HepG2 (cell line): ENCODE data around the gene CORT. TPM values are rescaled to one million over a fixed set of nuclear protein-coding genes. Genes with fewer than 3 reads are reported as not detected.

Experiments used
- ATAC-seq: fragments of 200-7000 bp; cut with Tn5 transposase; 3 replicates; pipeline ENCODE4 v1.9.1; 2020; ENCODE audit warnings: mild to moderate bottlenecking, moderate library complexity
- BruUV-seq: library from RNA; stranded (reverse); fragments of 400-500 nt; replicated peaks from 2 replicates; lab custom pipeline; 2021; lab: Mats Ljungman, UMichigan
- CTCF ChIA-PET: fragments of 300-600 bp; formaldehyde crosslinking; extraction: SDS; loops from one replicate; lab custom pipeline; 2021; ENCODE audit warnings: low total read pairs, inconsistent platforms, low intra/inter-chr PET ratio; lab: Yijun Ruan, JAX
- POLR2A ChIA-PET: fragments of 350-600 bp; sonication (Branson Sonifier 250); formaldehyde crosslinking; loops from one replicate; lab custom pipeline; 2020; ENCODE audit warnings: antibody characterized with exemption, inconsistent platforms; lab: Yijun Ruan, JAX
- DNase-seq: peaks from one replicate; pipeline ENCODE4 v3.0.0-alpha.2; 2015; ENCODE audit warnings: low spot score
- FAIRE-seq: peaks from 3 replicates; lab custom pipeline; 2011; peaks lifted over from hg19 to GRCh38; lab: Jason Lieb, UNC
- H2AFZ ChIP-seq: one replicate; pipeline ENCODE4 v1.6.1; 2011; ENCODE audit warnings: low read length, inconsistent platforms
- H3K27ac ChIP-seq: fragments of 300-600 bp; 3 replicates; pipeline ENCODE4 v1.8.0; 2011; ENCODE audit warnings: mixed run types, mild to moderate bottlenecking, mixed read lengths, low read length, inconsistent platforms; ENCODE audit not compliant: insufficient read depth; ENCODE audit errors: extremely low read length
- H3K27me3 ChIP-seq, 2 experiments: fragments of 200-600 bp in 1 of 2; 2 replicates in 1 of 2; 3 replicates in 1 of 2; pipeline versions ENCODE4 v1.6.0 to v1.8.0; 2011; ENCODE audit warnings: low read length in 2 of 2, mild to moderate bottlenecking in 2 of 2, moderate library complexity in 2 of 2, inconsistent platforms in 1 of 2; ENCODE audit not compliant: insufficient read depth in 2 of 2, control insufficient read depth in 1 of 2
- H3K36me3 ChIP-seq, 2 experiments: fragments of 200-600 bp in 1 of 2; replicated peaks in 1 of 2; 2 replicates in 1 of 2; 3 replicates in 1 of 2; pipeline versions ENCODE4 v1.5.1 to v1.8.0; 2011; ENCODE audit warnings: low read length in 2 of 2, inconsistent platforms in 1 of 2; ENCODE audit not compliant: insufficient read depth in 2 of 2, control insufficient read depth in 1 of 2
- H3K4me1 ChIP-seq: 2 replicates; pipeline ENCODE4 v1.5.1; 2012; ENCODE audit warnings: low read length, inconsistent platforms; ENCODE audit not compliant: insufficient read depth
- H3K4me2 ChIP-seq: 2 replicates; pipeline ENCODE4 v1.6.0; 2011; ENCODE audit warnings: low read depth, low read length, inconsistent platforms
- H3K4me3 ChIP-seq, 3 experiments: fragments of 200-600 bp in 1 of 3; sonication (generic), shearing (Covaris generic) in 1 of 3; replicated peaks in 1 of 3; 2 replicates each; pipeline ENCODE4 v1.5.1; 2011 to 2016; ENCODE audit warnings: low read length in 3 of 3, inconsistent platforms in 2 of 3, low read depth in 2 of 3, mild to moderate bottlenecking in 2 of 3, control low read depth in 1 of 3, mixed read lengths in 1 of 3; ENCODE audit not compliant: insufficient read depth in 1 of 3
- H3K79me2 ChIP-seq: one replicate; pipeline ENCODE4 v1.6.1; 2011; ENCODE audit warnings: low read length, inconsistent platforms; ENCODE audit not compliant: insufficient read depth
- H3K9ac ChIP-seq: 2 replicates; pipeline ENCODE4 v1.6.0; 2011; ENCODE audit warnings: mild to moderate bottlenecking, low read depth, low read length, inconsistent platforms; ENCODE audit not compliant: insufficient read depth
- H3K9me3 ChIP-seq: 2 replicates; pipeline ENCODE4 v1.5.1; 2012; ENCODE audit warnings: mild to moderate bottlenecking, low read length
- H4K20me1 ChIP-seq: 2 replicates; pipeline ENCODE4 v1.6.0; 2011; ENCODE audit warnings: inconsistent platforms, mild to moderate bottlenecking, low read length, moderate library complexity; ENCODE audit not compliant: insufficient read depth
- ERF ChIP-seq: IDR thresholded peaks from 2 replicates; pipeline ENCODE4 v1.6.1; 2018; ENCODE audit warnings: missing biosample characterization, missing genetic modification reagents
- HNRNPLL ChIP-seq: fragments of 200-400 bp; formaldehyde crosslinking; IDR thresholded peaks from 2 replicates; pipeline ENCODE4 v1.6.1; 2017; ENCODE audit warnings: mild to moderate bottlenecking, low read depth, low read length; ENCODE audit not compliant: poor library complexity, severe bottlenecking
- MXD4 ChIP-seq: IDR thresholded peaks from 2 replicates; pipeline ENCODE4 v1.6.1; 2016; ENCODE audit warnings: mild to moderate bottlenecking, missing biosample characterization, missing genetic modification reagents
- RAD51 ChIP-seq: fragments of 450-650 bp; IDR thresholded peaks from 2 replicates; pipeline ENCODE4 v1.6.1; 2016; ENCODE audit warnings: borderline replicate concordance
- ZNF121 ChIP-seq: sonication (generic); formaldehyde crosslinking; IDR thresholded peaks from 2 replicates; pipeline ENCODE4 v1.5.0; 2020; ENCODE audit warnings: mild to moderate bottlenecking, missing genetic modification reagents
- WGBS: methylation state at CpG from one replicate; pipeline ENCODE4 v1.1.6; 2017; ENCODE audit warnings: low lambda C conversion rate; 5-methylcytosine and 5-hydroxymethylcytosine counted together
- in situ Hi-C: cut with HindIII; loops from 2 replicates; pipeline ENCODE4 v1.10.0; 2017; ENCODE audit warnings: low pct_unique_long_range_greater_than_20kb; ENCODE audit not compliant: extremely low pct_ligation_motif_present
- intact Hi-C: fragments of 100-400 bp; cut with micrococcal nuclease; formaldehyde crosslinking; loops from one replicate; pipeline ENCODE4 v1.10.0; 2022; ENCODE audit not compliant: unreplicated experiment
- polyA plus RNA-seq, 8 experiments: library from polyadenylated mRNA; depleted of rRNA in 3 of 8; stranded (reverse) in 7 of 8; unstranded in 1 of 8; fragments of >200 nt; fragmentation: Illumina TruSeq in 4 of 8; extraction: Trizol in 4 of 8; gene quantifications; 2 replicates each; pipeline versions ENCODE4 v1.2.1 to v1.2.3, GENCODE V29; 2011 to 2016; ENCODE audit warnings: low read depth in 4 of 8, missing spikeins in 1 of 8, mixed read lengths in 1 of 8; ENCODE audit not compliant: insufficient read depth in 1 of 8
- total RNA-seq, 5 experiments: library from RNA; depleted of rRNA; stranded (reverse); fragments of >200 nt; fragmentation: Illumina TruSeq; extraction: Trizol; gene quantifications; 2 replicates each; pipeline ENCODE4 v1.2.3, GENCODE V29; 2016; ENCODE audit warnings: low read depth in 1 of 5
- TF ChIP-seq, protein P1 (sequence below): sonication (generic); formaldehyde crosslinking; IDR thresholded peaks from 2 replicates; pipeline ENCODE4 v1.5.1; 2020; ENCODE audit warnings: mild to moderate bottlenecking, missing genetic modification reagents, moderate library complexity
- TF ChIP-seq, protein P2 (sequence below): sonication (generic); formaldehyde crosslinking; IDR thresholded peaks from 2 replicates; pipeline ENCODE4 v1.4.0; 2020; ENCODE audit warnings: missing genetic modification reagents

Gene CORT
- total and polyA plus RNA-seq, 2 of the 13 experiments (the other 11 are each of a cell fraction or from before 2014, with no cell fraction given), result 0.11 to 0.62 TPM

DNA sequence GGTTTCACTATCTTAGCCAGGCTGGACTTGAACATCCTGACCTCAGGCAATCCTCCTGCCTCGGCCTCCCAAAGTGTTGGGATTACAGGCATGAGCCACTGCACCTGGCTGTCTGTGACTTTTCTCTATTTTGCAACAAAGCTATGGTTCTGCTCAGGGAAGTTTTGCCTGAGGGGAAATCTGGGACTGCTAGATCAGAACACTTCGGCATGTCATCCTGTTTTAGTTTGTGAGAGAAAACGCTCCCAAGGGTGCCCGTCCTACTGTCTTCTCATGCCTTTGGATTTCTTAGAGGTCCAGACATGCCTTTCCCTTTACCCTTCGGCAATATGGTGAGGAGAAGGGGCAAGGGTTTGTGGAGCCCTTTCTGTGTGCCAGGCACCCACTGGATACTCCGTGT lies 5.6 kb upstream of the CORT start (continued):
- TF ChIP-seq, protein P1, sequence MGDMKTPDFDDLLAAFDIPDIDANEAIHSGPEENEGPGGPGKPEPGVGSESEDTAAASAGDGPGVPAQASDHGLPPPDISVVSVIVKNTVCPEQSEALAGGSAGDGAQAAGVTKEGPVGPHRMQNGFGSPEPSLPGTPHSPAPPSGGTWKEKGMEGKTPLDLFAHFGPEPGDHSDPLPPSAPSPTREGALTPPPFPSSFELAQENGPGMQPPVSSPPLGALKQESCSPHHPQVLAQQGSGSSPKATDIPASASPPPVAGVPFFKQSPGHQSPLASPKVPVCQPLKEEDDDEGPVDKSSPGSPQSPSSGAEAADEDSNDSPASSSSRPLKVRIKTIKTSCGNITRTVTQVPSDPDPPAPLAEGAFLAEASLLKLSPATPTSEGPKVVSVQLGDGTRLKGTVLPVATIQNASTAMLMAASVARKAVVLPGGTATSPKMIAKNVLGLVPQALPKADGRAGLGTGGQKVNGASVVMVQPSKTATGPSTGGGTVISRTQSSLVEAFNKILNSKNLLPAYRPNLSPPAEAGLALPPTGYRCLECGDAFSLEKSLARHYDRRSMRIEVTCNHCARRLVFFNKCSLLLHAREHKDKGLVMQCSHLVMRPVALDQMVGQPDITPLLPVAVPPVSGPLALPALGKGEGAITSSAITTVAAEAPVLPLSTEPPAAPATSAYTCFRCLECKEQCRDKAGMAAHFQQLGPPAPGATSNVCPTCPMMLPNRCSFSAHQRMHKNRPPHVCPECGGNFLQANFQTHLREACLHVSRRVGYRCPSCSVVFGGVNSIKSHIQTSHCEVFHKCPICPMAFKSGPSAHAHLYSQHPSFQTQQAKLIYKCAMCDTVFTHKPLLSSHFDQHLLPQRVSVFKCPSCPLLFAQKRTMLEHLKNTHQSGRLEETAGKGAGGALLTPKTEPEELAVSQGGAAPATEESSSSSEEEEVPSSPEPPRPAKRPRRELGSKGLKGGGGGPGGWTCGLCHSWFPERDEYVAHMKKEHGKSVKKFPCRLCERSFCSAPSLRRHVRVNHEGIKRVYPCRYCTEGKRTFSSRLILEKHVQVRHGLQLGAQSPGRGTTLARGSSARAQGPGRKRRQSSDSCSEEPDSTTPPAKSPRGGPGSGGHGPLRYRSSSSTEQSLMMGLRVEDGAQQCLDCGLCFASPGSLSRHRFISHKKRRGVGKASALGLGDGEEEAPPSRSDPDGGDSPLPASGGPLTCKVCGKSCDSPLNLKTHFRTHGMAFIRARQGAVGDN, result no peak
- TF ChIP-seq, protein P2, sequence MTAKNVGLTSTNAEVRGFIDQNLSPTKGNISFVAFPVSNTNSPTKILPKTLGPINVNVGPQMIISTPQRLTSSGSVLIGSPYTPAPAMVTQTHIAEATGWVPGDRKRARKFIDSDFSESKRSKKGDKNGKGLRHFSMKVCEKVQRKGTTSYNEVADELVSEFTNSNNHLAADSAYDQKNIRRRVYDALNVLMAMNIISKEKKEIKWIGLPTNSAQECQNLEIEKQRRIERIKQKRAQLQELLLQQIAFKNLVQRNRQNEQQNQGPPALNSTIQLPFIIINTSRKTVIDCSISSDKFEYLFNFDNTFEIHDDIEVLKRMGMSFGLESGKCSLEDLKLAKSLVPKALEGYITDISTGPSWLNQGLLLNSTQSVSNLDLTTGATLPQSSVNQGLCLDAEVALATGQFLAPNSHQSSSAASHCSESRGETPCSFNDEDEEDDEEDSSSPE (CRISPR knock-in tag), result no peak
- no peak for TF ChIP-seq MXD4
- TF ChIP-seq ERF (CRISPR knock-in tag), result no peak
- no peak for TF ChIP-seq HNRNPLL

DNA sequence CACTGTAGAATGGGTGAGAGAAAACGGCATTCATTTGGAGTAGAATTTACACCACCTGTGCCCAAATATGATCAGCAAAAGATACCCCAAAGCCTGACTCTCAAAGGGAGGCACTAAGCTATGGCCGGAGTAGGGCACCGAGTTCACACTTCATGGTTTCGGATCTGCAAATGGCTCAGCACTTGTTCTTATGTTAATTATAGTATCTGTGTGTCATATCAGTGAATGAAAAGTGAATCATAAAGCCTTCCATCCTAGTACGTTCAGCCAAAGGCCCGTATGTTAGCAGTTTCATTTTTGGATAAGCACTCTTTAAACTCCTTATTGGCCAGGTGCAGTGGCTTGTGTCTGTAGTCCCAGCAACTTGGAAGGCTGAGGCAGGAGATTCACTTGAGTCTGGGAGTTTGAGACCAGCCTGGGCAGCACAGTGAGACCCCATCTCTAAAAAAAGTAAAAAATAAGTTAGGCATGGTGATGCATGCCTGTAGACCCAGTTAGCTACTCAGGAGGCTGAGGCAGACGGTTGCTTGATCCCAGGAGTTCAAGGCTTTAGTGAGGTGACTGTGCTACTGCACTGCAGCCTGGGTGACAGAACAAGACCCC lies 4.9 kb upstream of the CORT start:
- CTCF ChIA-PET, result no interaction called here
- intact Hi-C loops, result no loop called here
- DNase-seq, result no peak
- Histone ChIP-seq H3K4me1 (no peaks in the 10 kb centered on the region), H3K27ac (no peak overlapping the region), H3K9me3 (no peaks in the 10 kb centered on the region), H3K79me2 (no peaks in the 10 kb centered on the region), H4K20me1 (no peaks in the 10 kb centered on the region), H3K36me3 (peaks cover 0 to 2% of the 10 kb centered on the region in 2 experiments; a peak in 1 of 5 replicates), H3K4me2 (no peak overlapping the region), H2AFZ (no peak overlapping the region), H3K27me3 (no peaks in the 10 kb centered on the region), H3K4me3 (no peak overlapping the region), H3K9ac (no peak overlapping the region)
- POLR2A ChIA-PET, result no interaction called here
- in situ Hi-C loops, result no loop called here
- no TSS peak for BruUV-seq
- no peak for FAIRE-seq
- ATAC-seq, result no peak
- 96% methylated on average over 7 of the region's 7 CpGs for WGBS
- no peak for TF ChIP-seq RAD51
- TF ChIP-seq ZNF121 (CRISPR knock-in tag), result 0 out of 2 replicates have a peak, but pooled peaks have one; percentile 13
